NK-92 treated with Interleukin-12 subunit alpha and Interleukin-12 subunit beta, amount 100 ng/mL, for 24 hours (cell line): ENCODE data around the gene TMEM116.
A peak's percentile ranks its signal among the peaks of the same experiment; 100 is the strongest.
"Not testable (repeated sequence)": the region's sequence is repeated elsewhere in the genome, so short reads cannot be mapped to it uniquely, and the experiment has no call there.

Experiments used
- DNase-seq: peaks from one replicate; lab custom pipeline; 2025; lab: John Stamatoyannopoulos, UW

Gene TMEM116

DNA sequence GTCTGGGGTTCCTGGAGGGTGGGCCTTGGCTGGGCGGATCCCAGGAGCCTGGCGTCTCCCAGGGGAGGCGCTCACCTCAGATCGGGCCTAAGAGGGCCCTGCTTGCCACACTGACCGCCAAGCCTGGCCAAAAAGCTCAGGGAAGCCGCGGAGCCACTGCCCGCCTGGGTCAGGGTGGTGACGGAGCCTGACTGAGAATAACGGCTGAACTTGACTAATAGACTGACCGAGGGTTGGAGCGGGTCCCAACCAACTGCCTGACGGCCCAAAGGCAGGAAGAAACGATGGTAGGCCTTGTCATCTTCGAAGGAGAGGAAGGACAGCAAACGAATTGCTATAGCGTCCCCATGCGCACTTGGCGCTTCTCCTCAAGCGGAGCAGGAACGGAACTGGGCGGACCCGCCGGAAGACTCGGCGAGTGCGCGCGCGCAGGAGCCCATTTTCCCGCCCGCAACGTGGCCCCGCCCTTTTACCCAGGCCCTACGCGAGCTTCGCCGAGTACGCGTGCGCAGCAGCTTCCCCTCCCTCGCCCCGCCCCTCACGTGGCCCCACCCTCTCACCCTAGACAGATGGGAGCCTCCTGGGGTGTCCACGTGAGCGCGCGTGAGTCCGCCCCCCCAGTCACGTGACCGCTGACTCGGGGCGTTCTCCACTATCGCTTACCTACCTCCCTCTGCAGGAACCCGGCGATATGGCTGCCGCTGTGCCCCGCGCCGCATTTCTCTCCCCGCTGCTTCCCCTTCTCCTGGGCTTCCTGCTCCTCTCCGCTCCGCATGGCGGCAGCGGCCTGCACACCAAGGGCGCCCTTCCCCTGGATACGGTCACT is at the start of gene TMEM116, which contains the start of gene ERP29:
Gene TMEM116, minus strand, starts transcription at position 391 of the 826 bp plus-strand sequence. CDS start 7,895 bp downstream, outside the sequence.
Gene ERP29, plus strand, starts transcription at position 652 of the 826 bp plus-strand sequence. Its CDS starts 40 bp downstream, at position 692.
- peak; percentile 96 for DNase-seq

- no peak for DNase-seq
Observed at GRCh38 chr12:112061137-112061536, 48.2 kb upstream of the TMEM116 start.

- DNase-seq: no peak
Observed at GRCh38 chr12:112049351-112049750, 36.4 kb upstream of the TMEM116 start.

DNA sequence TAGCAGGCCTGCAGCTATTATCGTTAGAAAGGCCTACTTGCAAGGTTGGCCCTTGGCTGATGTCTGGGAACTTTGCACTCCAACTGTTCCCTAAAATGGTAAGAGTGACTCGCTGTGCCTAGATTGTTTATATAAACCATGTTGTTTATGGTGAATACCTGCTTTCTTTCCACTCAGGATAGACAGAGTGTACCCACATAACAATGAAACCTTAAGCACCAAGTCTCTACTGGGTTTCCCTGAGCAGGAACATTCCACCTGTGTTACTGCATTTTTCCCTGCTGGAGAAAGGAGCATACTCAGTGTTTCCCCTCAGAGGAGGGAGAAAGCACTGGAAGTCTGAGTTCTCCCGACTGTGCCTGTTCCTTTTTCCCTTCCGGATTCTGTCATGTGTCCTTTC is 33.0 kb upstream of the TMEM116 start:
- no peak for DNase-seq

DNA sequence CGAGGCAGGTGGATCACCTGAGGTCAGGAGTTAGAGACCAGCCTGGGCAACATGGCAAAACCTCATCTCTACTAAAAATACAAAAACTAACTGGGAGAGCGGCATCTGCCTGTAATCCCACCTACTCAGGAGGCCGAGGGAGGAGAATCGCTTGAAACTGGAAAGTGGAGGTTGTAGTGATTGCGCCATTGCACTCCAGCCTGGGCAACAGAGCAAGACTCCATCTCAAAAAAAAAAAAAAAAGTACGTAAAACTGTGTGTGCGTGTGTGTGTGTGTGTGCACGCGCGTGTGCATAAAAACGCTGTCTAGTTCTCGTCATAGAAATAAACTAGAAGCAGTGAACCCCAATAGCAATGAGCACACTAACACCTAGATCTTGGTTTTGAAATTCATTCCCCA is 23.6 kb upstream of the TMEM116 start:
- DNase-seq: not testable (repeated sequence)

DNA sequence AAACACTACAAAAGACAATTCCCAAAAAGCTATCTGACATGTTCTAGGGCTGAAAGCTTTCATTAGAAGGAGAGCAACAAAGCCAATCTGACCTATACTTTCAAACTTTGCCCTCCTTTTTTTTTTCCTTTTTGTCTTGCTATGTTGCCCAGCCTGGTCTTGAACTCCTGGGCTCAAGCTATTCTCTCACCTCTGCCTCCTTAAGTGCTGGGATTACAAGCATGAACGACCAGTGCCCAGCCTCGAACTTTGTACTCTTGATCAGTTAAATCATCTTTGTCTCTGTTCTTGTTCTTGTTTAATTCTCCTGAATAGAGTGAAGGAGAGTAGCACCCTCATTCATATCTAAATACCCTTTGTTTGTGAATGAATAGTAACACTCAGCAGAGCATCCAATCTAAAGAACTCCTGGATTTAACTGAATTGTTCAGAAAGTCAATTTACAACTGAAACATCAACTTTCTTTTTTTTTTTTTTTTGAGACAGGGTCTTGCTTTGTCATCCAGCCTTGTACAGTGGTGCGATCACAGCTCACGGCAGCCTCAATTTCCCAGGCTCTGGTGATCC is 22.3 kb upstream of the TMEM116 start:
- no peak for DNase-seq

DNA sequence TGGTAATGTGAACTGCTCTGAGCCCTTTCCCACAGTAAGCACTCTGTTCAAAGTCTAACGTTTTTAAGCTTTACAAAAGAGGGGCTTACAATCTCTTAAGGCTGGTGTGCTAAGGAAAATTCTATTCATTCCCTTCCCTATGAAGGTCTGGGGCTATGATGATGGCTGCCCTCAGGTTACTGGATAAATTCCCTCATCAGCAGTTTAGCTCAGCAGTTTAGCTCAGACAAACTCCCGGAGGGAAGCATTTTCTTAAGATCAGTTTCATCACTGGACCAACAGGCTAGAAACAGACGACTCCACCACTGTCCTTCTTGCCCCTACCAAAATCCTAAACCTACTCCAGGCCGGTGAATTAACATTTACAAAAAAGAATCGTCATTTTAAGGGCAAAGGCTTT is 19.3 kb upstream of the TMEM116 start:
- no peak for DNase-seq

DNA sequence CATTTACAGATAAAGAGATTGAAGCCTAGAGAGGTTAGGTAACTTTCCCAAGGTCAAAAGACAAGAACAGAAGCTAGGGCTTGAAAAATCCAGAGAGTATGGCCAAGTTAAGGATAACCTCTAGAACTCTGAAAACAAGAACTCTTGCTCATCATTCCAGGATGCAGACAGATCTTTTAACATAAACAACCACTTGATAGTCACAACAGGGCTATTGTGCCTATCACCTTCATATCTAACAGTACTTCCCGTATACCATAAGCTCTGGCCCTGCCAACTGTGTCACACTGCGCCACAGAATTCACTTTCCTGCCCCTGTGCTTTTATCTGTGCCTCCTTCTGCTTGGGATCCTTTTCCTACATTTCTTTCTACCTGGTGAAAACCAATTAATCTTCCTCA is 18.5 kb upstream of the TMEM116 start:
- DNase-seq: no peak

- no peak for DNase-seq
Observed at GRCh38 chr12:112029301-112029700, 16.3 kb upstream of the TMEM116 start.

GRCh38 chr12:112025808-112026375 is 12.9 kb upstream of the TMEM116 start:
- DNase-seq: no peak

DNA sequence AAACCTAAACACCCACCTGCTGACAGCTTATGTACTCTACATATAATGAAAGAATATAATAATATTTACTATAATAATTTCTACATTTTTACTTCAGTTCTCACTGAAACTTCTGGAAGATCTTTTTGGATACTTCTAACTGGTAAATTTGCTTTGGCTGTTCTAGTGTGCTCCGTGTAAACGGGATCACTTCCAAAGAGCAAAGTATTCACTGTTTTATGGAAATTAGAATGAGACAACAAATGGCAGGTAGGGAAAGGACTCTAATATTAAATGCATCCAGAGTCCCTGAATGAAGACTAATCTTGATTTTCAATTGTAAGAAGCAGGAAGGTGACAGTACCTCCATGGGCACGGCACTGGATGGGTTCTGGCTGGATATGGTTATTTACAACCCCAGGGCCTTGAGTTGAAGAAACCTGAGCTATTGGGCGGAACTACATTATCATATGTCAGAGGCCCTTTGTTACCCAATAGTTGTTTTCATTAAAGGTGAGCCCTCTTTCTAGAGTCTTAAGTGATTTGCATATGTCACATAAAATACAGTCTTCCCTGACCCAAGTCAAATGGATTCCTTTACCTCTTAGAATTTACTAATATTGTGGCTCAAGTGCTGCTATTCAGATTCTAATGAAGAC is 10.9 kb upstream of the TMEM116 start:
- no peak for DNase-seq

DNA sequence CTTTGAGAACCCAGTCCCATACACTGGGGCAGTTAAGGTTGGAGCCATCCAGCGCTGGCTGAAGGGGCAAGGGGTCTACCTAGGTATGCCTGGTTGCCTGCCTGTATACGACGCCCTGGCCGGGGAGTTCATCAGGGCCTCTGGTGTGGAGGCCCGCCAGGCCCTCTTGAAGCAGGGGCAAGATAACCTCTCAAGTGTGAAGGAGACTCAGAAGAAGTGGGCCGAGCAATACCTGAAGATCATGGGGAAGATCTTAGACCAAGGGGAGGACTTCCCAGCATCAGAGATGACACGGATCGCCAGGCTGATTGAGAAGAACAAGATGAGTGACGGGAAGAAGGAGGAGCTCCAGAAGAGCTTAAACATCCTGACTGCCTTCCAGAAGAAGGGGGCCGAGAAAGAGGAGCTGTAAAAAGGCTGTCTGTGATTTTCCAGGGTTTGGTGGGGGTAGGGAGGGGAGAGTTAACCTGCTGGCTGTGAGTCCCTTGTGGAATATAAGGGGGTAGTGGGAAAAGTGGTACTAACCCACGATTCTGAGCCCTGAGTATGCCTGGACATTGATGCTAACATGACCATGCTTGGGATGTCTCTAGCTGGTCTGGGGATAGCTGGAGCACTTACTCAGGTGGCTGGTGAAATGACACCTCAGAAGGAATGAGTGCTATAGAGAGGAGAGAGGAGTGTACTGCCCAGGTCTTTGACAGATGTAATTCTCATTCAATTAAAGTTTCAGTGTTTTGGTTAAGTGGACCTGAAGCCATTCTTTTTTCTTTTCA is 9.5 kb upstream of the TMEM116 start:
- no peak for DNase-seq

- DNase-seq: no peak
Observed at GRCh38 chr12:112020947-112021457, 8.0 kb upstream of the TMEM116 start.

- DNase-seq: no peak
Observed at GRCh38 chr12:112018571-112019237, 5.7 kb upstream of the TMEM116 start.

DNA sequence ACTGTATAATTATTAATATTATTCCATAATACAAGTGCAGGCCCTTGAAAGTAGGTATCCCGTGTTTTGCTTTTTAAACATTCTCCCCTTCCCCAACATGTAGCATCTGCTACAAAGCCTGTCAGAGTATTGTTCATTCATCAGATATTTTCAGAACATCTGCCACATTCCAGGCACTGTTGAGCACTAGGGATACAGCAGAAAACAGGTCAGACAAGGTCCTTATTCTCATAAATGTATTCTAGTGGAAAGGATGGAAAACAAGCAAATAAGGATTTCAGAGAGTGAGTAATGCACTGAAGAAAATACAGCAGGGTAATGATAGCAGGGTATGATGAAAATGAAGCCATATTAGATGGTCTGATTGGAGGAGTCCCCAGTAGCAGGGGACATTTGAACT is 4.1 kb upstream of the TMEM116 start:
- DNase-seq: no peak

DNA sequence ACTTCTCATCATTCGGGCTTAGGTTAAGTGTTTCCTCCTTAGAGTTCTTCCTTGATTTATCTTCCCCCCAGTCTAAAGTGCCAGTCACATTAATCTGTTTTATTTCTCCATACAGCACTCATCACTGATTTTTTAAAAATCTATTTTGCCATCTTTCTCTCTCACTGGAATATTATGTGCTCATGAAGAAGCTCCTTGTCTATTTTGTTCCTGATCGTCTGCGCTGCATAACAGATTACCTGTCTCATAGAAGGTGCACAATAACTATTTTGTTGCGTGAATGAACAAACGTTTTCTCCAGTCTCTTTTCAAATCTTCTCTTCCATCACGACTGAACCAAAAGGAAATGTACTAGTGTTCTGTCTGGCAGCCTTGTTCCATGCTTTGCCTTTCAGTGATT is 3.0 kb upstream of the TMEM116 start:
- DNase-seq: no peak

DNA sequence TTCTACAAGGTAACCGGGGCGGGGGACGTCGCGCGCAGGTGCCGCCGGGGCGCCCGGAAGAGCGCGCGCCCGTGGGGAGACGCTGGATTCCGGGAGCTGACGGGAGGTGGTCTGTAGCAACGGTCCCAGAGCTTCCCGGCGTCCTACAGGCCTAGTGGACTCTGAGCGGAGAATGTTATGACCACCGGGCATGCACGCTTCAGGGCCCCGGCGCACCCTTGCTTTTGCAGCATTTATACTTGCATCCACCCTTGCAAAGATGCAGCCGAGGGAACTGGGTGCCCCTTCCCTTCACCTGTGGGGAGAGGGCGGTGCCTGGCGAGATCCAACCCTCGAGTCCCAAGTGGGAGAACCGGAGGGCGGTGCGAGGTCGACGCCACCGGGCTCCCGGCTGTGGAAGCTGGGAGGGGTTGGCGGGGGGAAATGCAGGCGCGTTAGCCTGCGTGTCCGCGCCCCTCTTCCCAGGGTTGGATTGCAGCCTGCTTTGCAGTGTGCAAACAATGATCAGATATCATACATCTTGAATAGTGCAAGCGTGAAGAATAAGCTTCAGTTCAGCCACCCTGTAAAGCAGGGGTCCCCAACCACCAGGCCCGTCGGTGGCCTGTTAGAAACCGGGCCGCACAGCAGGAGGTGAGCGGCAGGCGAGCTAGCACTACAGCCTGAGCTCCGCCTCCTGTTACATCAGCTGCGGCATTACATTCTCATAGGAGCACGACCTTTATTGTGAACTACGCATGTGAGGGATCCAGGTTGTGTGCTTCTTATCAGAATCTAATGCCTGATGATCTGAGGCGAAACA is 837 bp upstream of the TMEM116 start:
- DNase-seq: peak; percentile 42

- DNase-seq: no peak
Observed at GRCh38 chr12:112011685-112012084, 1.3 kb downstream of the TMEM116 start.

GRCh38 chr12:112010415-112011344 is 2.3 kb downstream of the TMEM116 start:
- no peak for DNase-seq
